T-helper 22 cell (primary cell): ENCODE data around the gene KIF5A.
"Not testable (repeated sequence)": the region's sequence is repeated elsewhere in the genome, so short reads cannot be mapped to it uniquely, and the experiment has no call there.

Source experiments
- DNase-seq: peaks from one replicate; pipeline ENCODE4 v3.0.0-alpha.2; 2020; ENCODE audit warnings: low read depth

Gene KIF5A

GRCh38 chr12:57554897-57555296, 5.1 kb downstream of the KIF5A start:
- DNase-seq: no peak

DNA sequence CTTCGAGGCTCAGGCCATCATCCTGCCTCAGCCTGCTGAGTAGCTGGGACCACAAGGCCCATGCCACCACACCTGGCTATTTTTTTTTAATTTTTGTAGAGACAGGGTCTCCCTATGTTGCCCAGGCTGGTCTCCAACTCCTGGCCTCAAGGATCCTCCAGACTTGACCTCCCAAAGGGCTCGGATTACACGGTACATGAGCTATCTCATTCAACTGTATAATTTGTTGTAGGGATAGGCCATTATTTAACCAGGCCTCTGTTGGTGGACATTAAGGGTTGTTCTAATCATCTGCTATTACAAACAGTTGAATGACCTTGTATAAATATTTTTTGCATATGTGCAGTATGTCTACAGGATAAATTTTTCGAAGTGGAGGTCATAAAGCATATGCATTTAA, 9.0 kb downstream of the KIF5A start:
- no peak for DNase-seq

- DNase-seq: no peak
Observed at GRCh38 chr12:57560516-57560915, 10.7 kb downstream of the KIF5A start.

DNA sequence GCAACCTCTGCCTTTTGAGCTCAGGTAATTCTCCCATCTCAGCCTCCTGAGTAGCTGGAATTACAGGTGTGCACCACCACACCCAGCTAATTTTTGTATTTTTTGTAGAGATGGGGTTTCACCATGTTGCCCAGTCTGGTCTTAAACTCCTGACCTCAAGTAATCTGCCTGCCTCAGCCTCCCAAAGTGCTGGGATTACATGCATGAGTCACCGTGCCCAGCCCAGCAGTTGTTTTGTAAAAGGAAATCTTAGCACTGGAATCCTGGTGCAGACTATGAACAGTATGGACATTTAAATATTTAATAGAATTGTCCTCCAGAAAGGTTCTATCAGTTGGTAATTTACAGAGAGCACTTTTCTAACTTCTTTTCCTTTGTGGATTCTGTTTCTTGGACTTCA, 11.3 kb downstream of the KIF5A start:
- not testable (repeated sequence) for DNase-seq

GRCh38 chr12:57563358-57563757, 13.5 kb downstream of the KIF5A start:
- no peak for DNase-seq

- DNase-seq: no peak
Observed at GRCh38 chr12:57564178-57564740, 14.4 kb downstream of the KIF5A start.

DNA sequence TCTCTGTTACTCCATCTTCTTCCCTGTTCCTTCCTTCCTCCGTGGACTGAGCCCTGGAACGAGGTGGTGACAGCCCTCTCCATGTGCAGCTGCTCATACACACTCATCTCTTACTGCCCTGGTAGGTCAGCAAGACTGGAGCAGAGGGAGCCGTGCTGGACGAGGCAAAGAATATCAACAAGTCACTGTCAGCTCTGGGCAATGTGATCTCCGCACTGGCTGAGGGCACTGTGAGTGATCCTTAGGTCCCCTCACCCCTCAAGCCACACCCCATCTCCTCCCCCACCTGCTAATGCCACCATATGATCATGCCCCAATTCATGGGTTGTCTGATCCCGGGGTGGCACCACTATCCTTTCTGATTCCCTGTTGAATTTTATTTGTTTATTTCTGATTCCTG, 19.0 kb downstream of the KIF5A start:
- no peak for DNase-seq

DNA sequence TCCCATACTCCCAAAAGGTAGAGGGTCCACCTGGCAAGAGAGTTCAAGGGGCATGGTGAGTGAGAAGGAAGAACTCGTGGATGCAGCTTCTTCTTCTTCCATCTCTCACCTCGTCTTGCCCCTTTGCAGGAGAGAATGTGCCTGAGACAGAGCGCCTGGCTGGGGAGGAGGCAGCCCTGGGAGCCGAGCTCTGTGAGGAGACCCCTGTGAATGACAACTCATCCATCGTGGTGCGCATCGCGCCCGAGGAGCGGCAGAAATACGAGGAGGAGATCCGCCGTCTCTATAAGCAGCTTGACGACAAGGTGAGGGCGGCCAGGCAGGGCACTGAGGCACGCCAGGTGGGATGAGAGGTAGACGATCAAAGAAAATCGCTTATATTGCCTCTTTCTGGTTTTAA, 20.0 kb downstream of the KIF5A start:
- no peak for DNase-seq

DNA sequence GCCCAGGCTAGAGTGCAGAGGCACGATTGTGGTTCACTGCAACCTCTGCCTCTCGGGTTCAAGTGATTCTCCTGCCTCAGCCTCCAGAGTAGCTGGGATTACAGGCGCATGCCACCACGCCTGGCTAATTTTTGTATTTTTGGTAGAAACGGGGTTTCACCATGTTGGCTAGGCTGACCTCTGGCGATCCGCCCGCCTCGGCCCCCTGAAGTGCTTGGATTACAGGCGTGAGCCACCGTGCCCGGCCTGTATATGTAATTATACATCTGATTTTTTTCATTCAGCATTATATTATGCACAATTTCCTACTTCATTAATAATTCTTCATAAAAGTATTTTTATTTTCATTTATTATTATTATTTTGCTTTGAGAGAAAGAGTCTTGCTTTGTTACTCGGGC, 20.6 kb downstream of the KIF5A start:
- DNase-seq: not testable (repeated sequence)

DNA sequence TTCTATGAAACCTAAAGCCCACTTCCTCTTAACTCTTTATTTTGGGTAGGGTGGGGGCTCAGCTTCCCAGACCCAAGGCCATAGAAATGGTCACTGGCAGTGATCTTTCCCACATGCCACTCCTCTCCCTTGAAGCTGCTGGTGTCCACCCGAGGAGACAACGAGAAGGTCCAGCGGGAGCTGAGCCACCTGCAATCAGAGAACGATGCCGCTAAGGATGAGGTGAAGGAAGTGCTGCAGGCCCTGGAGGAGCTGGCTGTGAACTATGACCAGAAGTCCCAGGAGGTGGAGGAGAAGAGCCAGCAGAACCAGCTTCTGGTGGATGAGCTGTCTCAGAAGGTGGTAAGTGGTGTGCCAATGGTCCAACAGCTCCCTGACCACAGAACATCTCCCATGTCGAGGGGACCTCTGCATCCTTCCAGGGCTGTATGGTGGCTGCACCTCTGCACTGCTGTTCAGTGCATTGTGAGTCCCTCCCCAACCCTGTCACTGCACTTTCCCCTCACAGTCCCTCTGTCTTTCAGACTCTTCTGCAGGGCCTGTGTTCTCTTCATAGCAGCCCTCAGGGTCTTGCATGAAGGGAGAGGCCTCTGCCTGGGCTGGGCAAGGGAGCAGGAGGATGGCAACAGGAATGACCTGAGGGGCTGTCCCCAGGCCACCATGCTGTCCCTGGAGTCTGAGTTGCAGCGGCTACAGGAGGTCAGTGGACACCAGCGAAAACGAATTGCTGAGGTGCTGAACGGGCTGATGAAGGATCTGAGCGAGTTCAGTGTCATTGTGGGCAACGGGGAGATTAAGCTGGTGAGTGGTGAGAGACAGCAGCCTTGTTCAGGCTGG, 22.3 kb downstream of the KIF5A start:
- no peak for DNase-seq

DNA sequence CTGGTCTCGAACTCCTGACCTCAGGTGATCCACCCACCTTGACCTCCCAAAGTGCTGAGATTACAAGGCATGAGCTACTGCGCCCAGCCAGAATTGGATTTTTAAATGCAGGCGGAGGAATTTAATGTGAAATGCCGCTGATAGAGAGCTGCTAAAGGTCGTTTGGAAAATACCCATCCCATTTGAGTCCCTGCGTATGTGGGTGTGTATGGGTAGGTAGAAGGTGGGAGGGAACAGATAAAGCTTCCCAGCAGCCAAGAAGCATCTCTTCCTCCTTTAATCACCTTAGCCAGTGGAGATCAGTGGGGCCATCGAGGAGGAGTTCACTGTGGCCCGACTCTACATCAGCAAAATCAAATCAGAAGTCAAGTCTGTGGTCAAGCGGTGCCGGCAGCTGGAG, 25.0 kb downstream of the KIF5A start:
- DNase-seq: no peak

DNA sequence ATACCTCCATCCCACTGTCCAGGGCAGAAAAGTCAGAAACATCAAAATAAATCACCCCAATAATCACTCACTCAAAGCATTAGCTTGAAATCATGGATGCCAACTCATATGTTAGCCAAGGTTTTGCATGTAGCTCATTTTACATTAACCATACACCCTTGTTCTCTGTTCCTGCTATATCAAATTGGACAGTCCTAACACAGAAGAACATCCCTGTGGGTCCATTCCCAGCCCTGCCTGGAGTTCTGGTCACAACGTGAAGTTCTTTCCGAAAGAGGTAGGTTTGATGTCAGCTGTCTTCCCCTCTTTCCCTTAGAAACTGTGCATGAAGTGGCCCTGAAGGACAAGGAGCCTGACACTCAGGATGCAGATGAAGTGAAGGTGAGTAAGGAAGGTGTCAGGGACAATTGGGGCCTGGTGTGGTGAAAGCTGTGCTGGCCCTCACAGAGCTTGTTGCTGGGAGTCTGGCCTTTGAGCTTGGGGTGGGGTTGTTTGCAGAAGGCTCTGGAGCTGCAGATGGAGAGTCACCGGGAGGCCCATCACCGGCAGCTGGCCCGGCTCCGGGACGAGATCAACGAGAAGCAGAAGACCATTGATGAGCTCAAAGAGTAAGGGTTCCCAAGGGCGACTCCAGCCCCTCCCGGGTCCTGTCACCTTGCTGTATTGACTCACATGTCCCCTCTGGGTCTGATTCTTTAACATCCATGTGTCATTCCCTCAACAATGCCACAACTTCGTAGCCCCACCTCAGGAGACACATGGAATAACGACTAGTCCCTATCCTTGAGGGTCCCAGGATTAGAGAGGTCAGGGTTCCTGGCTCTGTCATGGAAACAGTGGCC, 26.1 kb downstream of the KIF5A start:
- DNase-seq: no peak

- DNase-seq: no peak
Observed at GRCh38 chr12:57576613-57577160, 26.8 kb downstream of the KIF5A start.

DNA sequence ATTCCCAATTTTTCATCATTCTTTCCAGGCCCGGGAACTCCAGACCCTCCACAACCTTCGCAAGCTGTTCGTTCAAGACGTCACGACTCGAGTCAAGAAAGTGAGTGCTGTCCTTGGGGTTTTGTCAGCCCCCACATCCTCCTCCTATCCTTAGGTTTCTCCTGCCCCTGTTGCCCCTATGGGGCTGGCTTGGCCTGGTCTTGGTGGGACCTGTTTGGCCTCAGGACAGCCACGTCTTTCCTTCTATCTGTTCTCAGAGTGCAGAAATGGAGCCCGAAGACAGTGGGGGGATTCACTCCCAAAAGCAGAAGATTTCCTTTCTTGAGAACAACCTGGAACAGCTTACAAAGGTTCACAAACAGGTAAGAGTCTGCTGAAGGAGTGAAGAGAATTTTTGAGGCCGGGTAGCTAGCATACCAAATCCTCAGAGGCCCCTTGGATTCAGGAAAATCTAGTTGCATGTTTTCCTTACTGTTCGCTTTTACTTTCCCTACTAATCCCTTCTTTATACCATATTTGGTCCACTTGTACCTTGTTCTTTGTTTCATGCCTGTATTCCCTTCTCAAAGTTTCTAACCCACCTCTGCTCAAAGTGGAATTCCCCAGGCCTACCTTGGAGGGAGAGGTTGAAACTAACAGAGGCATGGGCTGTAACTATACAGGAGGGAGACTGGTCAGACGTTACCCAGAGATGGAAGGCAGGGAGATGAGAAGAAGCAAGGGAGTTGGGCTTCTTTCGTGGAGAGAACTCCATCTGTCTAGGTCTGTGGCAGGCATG, 28.3 kb downstream of the KIF5A start:
- no peak for DNase-seq

DNA sequence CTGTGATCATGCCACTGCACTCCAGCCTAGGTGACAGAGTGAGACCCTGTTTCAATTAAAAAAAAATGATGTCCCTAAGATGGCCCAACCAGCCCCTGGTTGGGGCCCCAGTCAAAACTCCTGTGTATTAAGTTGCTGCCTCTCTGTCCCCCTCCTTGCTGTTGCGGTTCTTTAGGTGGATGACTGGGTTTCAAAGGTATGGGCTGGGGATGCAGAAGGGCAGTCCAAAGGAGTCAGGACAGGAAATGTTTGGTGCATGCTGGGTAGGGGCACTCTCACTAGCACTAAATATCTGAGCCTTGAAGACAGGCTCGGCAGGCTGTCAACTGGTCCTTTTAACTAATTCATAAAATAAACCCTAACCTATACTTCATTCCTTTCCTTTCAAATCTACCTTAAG, 29.2 kb downstream of the KIF5A start:
- DNase-seq: no peak

DNA sequence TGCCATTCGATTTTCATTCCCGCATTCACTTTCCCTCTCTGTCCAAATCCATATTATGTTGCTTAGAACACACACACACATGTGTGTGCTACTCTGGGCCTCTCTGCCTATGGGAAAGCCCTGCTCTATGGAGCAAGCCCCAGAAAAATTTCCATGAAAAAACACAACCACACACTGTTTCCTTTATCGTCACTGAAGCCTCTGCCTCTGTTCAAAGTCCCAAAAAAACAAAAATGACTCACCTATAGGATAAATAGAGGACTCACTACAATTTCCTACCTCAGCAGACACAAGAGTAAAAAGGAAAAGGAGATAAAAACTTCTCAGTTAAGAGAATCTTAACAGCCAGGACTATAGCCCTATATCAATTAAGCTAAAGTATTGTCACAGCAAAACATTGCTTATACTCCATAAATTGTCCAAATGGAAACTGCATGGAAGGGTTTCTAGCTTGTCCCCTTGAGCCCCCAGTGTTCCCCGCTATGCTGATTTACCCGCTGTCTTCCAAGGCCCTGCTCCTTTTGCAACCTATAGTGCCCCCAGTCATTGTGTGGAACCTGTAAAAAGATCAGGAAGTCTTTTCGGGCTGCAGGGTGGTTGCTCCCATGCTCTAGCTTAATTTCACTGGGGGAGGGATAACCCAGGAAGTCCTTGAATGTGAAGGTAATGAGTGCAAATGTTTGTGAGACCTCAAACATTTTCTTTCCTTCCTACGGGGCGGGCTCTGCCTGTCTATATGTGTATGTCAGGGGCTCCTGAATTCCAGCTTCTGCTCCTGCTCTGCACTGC, 30.0 kb downstream of the KIF5A start:
- no peak for DNase-seq

- DNase-seq: no peak
Observed at GRCh38 chr12:57580466-57580795, 30.6 kb downstream of the KIF5A start.

DNA sequence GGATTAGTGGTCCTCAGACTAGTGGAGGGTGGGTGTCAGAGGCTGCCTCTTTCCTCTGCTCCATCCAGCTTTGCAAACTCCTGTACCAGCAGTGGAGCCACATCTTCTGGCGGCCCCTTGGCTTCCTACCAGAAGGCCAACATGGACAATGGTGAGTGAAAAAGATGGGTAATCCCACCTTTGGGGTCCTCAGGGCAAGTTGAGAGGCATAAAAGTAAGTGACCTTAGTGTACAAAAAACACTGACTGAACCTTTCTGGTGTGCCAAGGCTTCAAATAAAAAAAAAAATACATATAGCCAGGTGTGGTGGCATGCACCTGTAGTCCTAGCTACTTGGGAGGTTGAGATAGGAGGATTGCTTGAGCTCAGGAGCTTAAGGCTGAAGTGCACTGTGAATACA, 32.0 kb downstream of the KIF5A start:
- no peak for DNase-seq

GRCh38 chr12:57582440-57582839, 32.6 kb downstream of the KIF5A start:
- DNase-seq: no peak

GRCh38 chr12:57583008-57583831, 33.4 kb downstream of the KIF5A start:
- DNase-seq: peak; percentile 43
